ENCODE measurements around the gene PARP11.

DNA sequence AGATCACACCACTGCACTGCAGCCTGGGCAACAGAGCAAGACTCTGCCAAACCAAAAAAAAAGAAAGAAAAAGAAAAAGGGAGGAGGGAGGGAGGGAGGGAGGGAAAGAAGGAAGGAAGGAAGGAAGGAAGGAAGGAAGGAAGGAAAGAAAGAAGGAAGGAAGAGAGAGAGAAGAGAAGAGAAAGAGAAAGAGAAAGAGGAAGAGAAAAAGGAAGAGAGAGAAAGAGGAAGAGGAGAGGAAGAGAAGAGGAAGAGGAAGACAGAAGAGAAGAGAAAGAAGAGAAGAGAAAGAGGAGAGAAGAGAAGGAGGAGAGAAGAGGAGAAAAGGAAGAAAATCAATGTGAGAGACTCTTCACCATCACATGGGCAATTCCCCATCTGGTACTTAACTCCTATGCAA is 62.7 kb downstream of the PARP11 start:
- TF ChIP-seq EZH2 (IDR thresholded peaks at IDR 0.05) (no peak), FOXP2 (optimal IDR thresholded peaks at IDR 0.05; ENCODE audit: control extremely low read depth, extremely low read length, insufficient read depth) (no peak)
